GM12801 (cell line): ENCODE measurements around the gene POLR1D.

Source experiments
- CTCF ChIP-seq: IDR thresholded peaks from one replicate; pipeline ENCODE4 v1.5.1; 2011; ENCODE audit warnings: control low read depth; ENCODE audit not compliant: insufficient read length; ENCODE audit errors: extremely low read depth

The POLR1D gene

GRCh38 chr13:27665761-27666160 is 44.1 kb downstream of the POLR1D start:
- TF ChIP-seq CTCF: no peak

DNA sequence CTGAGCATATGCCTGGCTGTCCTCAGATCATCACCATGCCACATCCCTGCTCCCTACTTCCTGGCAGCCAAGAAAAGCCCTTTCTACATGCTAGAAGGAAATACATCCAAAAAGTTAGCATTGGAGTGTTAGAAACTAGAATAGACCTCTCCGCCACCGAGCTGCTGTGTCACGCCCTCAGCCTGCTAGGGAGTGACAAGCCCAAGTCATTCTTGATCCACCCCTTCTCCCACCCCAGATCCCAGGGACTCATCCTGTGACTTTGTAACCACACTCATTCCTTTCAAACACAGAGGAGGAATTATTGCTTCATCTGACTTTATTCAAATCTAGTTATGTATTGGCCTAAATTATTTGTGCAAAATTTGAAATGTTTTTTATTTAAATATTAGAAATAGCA is 45.3 kb downstream of the POLR1D start:
- no peak for TF ChIP-seq CTCF

- no peak for TF ChIP-seq CTCF
Measured at GRCh38 chr13:27667946-27668345, 46.3 kb downstream of the POLR1D start.

GRCh38 chr13:27670861-27671260 is 49.2 kb downstream of the POLR1D start:
- no peak for TF ChIP-seq CTCF

DNA sequence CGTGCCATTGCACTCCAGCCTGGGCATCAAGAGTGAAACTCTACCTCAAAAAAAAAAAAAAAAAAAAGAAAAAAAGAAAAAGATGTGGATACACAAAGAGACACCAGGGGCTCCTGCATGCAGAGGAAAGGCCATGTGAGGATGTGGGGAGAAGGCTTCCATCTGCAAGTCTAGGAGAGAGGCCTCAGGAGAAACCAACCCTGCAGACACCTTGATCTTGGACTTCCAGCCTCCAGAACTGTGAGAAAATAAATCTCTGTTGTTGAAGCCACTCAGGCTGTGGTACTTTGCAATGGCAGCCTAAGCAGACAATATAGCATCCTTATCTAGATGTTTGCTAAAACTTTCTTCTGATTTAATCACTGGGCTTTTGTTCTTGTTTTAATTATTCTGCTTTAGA is 50.3 kb downstream of the POLR1D start:
- no peak for TF ChIP-seq CTCF
